ENCODE measurements around the gene CTSZ. TPM values are rescaled to one million over a fixed set of nuclear protein-coding genes. Genes with fewer than 3 reads are reported as not detected.

Gene CTSZ
- polyA plus RNA-seq (2011; rRNA removed): 141 and 156 TPM in 2 replicates
- 67.9 and 73.2 TPM in 2 replicates for polyA minus RNA-seq (2011; rRNA and poly(A)+ RNA removed)

- DNase-seq (ENCODE audit: low read depth, low spot score): no peak
- H3K27ac ChIP-seq (ENCODE audit: low read depth, low read length): no peak within 1 kb of the TSS
- H3K9me3 ChIP-seq (ENCODE audit: control insufficient read depth, insufficient read depth, low read length): no peaks in the 10 kb centered on the region; the same call in 1 of the 2 replicates
- peak within 1 kb of the TSS; percentile 70 for H3K4me3 ChIP-seq (ENCODE audit: low read depth, low read length)
- H3K27me3 ChIP-seq (ENCODE audit: control insufficient read depth, insufficient read depth, low read length): no peaks in the 10 kb centered on the region
- no peak for TF ChIP-seq CTCF (IDR thresholded peaks at IDR 0.05; ENCODE audit: low read depth, low read length)
- POLR2A ChIA-PET: no interaction called here
- CTCF ChIA-PET: no interaction called here
Measured at GRCh38 chr20:59006864-59007664, at the start of gene CTSZ. TSS of gene CTSZ (minus strand) at chr20:59007254. CDS start at chr20:59007128, 126 bp downstream.

DNA sequence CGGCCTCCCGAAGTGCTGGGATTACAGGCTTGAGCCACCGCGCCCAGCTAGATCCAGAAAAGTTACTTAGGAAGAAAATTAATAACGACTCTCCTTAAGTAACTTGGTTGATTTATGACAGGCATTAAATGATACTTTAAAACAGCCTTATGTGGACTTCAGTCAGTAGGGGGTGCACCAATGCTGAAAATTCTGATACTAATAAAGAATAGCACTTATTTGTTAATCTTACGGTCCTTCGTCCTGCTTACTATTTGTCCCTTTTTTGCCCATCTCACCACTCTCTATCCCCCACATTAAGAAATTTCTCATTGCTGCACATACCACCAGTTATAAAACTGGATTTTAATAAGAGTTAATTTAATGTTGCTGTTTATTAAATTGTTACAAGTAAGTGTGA lies 48.2 kb upstream of the CTSZ start:
- H3K4me3 ChIP-seq (ENCODE audit: low read depth, low read length): no peak overlapping the region
- DNase-seq (ENCODE audit: low read depth, low spot score): no peak
- CTCF ChIA-PET: interaction anchor here (0.6 to 2.2 kb wide), 7 partner anchors 9 to 556 kb away, joined by 3 to 11 read pairs (median 5); no protein-coding TSS in a partner anchor
- no peaks in the 10 kb centered on the region for H3K9me3 ChIP-seq (ENCODE audit: control insufficient read depth, insufficient read depth, low read length)
- peaks cover 14% of the 10 kb centered on the region for H3K27me3 ChIP-seq (ENCODE audit: control insufficient read depth, insufficient read depth, low read length)
- POLR2A ChIA-PET: no interaction called here
- TF ChIP-seq CTCF (IDR thresholded peaks at IDR 0.05; ENCODE audit: low read depth, low read length): peak; percentile 46; the same call in 1 of the 2 replicates
- H3K27ac ChIP-seq (ENCODE audit: low read depth, low read length): no peak overlapping the region

DNA sequence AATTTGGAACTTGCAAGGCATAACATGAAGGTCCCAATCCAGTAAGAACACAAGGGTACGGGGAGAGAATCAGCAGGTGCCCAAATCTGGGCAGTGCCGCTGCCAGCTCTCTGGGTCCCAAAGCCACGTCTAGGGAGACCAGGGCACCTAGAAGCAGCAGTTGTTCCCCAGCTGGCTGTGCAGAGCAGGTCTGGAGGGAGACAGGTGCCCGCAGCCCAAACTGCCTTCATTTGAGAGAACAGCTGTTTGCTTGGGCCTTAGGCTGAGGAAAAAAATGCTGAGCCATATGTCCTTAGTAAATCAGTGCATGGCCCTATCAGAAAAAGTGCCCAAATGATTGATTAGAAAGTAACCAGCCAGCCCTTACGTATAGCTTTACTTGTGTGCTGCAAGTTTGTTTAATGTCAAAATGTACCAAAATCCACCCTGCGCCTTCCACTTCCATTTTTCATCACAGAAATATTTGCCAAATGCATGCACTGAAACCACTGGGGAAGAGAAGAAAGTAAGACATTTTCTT lies 44.7 kb upstream of the CTSZ start:
- H3K27ac ChIP-seq (ENCODE audit: low read depth, low read length): no peak overlapping the region
- CTCF ChIA-PET: no interaction called here
- DNase-seq (ENCODE audit: low read depth, low spot score): no peak
- no peak overlapping the region for H3K4me3 ChIP-seq (ENCODE audit: low read depth, low read length)
- no peak for TF ChIP-seq CTCF (IDR thresholded peaks at IDR 0.05; ENCODE audit: low read depth, low read length)
- H3K9me3 ChIP-seq (ENCODE audit: control insufficient read depth, insufficient read depth, low read length): no peaks in the 10 kb centered on the region
- POLR2A ChIA-PET: no interaction called here
- peaks cover 16% of the 10 kb centered on the region for H3K27me3 ChIP-seq (ENCODE audit: control insufficient read depth, insufficient read depth, low read length)

- H3K27me3 ChIP-seq (ENCODE audit: control insufficient read depth, insufficient read depth, low read length): peaks cover 16% of the 10 kb centered on the region
- TF ChIP-seq CTCF (IDR thresholded peaks at IDR 0.05; ENCODE audit: low read depth, low read length): no peak
- ChIA-PET CTCF (interaction anchor here (0.9 kb wide), 1 partner anchor 180 kb away, joined by 3 read pairs; no protein-coding TSS in a partner anchor), POLR2A (no interaction called here)
- no peak overlapping the region for H3K27ac ChIP-seq (ENCODE audit: low read depth, low read length)
- H3K4me3 ChIP-seq (ENCODE audit: low read depth, low read length): no peak overlapping the region
- no peak for DNase-seq (ENCODE audit: low read depth, low spot score)
- H3K9me3 ChIP-seq (ENCODE audit: control insufficient read depth, insufficient read depth, low read length): no peaks in the 10 kb centered on the region
Measured at GRCh38 chr20:59050437-59050836, 43.4 kb upstream of the CTSZ start.

DNA sequence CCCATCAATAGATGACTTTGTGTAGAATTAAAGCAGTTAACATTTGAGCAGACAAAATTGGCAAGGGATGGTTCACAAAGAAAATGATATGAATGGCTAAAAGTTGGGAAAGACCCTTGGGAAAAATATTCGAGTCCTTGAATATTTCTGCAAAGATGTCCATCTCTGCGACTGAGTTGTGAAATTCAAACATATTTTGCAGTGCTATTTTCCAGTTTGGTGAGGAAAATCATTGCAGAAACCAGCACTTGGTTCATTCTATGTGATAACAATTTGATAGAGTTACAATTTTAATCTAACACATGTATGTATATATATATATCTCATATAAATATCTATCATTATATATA lies 41.6 kb upstream of the CTSZ start:
- CTCF ChIA-PET: no interaction called here
- no peak overlapping the region for H3K27ac ChIP-seq (ENCODE audit: low read depth, low read length)

More for the DNA sequence above, 41.6 kb upstream of the CTSZ start:
- H3K4me3 ChIP-seq (ENCODE audit: low read depth, low read length): no peak overlapping the region
- no peak for DNase-seq (ENCODE audit: low read depth, low spot score)
- POLR2A ChIA-PET: no interaction called here
- H3K9me3 ChIP-seq (ENCODE audit: control insufficient read depth, insufficient read depth, low read length): no peaks in the 10 kb centered on the region
- H3K27me3 ChIP-seq (ENCODE audit: control insufficient read depth, insufficient read depth, low read length): peaks cover 15% of the 10 kb centered on the region
- no peak for TF ChIP-seq CTCF (IDR thresholded peaks at IDR 0.05; ENCODE audit: low read depth, low read length)

Data from AG04450 (cell line).